GM12891 (cell line): Measurements from ENCODE around the gene USP32.

Source experiments
- PAX5 ChIP-seq: IDR thresholded peaks from 2 replicates; pipeline ENCODE4 v1.6.1; 2011; ENCODE audit warnings: low read length, moderate library complexity, mild to moderate bottlenecking; ENCODE audit not compliant: insufficient read depth, severe bottlenecking
- POLR2A ChIP-seq: IDR thresholded peaks from 2 replicates; pipeline ENCODE4 v1.6.1; 2011; ENCODE audit warnings: low read depth, low read length, control low read depth
- POLR2AphosphoS5 ChIP-seq: IDR thresholded peaks from 2 replicates; pipeline ENCODE4 v1.6.1; 2011; ENCODE audit warnings: low read depth, low read length, control low read depth
- SPI1 ChIP-seq: IDR thresholded peaks from 2 replicates; pipeline ENCODE4 v1.6.1; 2011; ENCODE audit warnings: low read depth, low read length, control low read depth
- TAF1 ChIP-seq: IDR thresholded peaks from 2 replicates; pipeline ENCODE4 v1.6.1; 2011; ENCODE audit warnings: low read depth, low read length, control low read depth

- TF ChIP-seq POLR2AphosphoS5 (no peak), POLR2A (no peak), TAF1 (no peak), PAX5 (no peak), SPI1 (no peak)
Observed at GRCh38 chr17:60352071-60352470, 39.9 kb downstream of the USP32 start.
